GM23338 (cell line): ENCODE results near the gene FRRS1L. TPM values are rescaled to one million over a fixed set of nuclear protein-coding genes. Genes with fewer than 3 reads are reported as not detected.

Source experiments
- ATAC-seq: fragments of 200-7000 bp; cut with Tn5 transposase; 3 replicates; pipeline ENCODE4 v1.9.1; 2020
- DNase-seq: peaks from one replicate; pipeline ENCODE4 v3.0.0-alpha.2; 2015; ENCODE audit warnings: low spot score
- H2AFZ ChIP-seq: fragments of 200-600 bp; sonication (generic); 2 replicates; pipeline ENCODE4 v1.8.0; 2016; ENCODE audit warnings: antibody characterized with exemption, mild to moderate bottlenecking, moderate library complexity
- H3F3A ChIP-seq: fragments of 200-600 bp; sonication (generic); replicated peaks from 2 replicates; pipeline ENCODE4 v1.8.0; 2017; ENCODE audit warnings: antibody characterized with exemption, mixed run types, low read depth
- H3K27ac ChIP-seq: fragments of 200-600 bp; sonication (generic); 2 replicates; pipeline ENCODE4 v1.6.1; 2016; ENCODE audit warnings: low read depth
- H3K27me3 ChIP-seq: fragments of 200-600 bp; sonication (generic); 2 replicates; pipeline ENCODE4 v1.8.0; 2016; ENCODE audit warnings: mild to moderate bottlenecking, mixed run types, moderate library complexity; ENCODE audit not compliant: insufficient read depth
- H3K36me3 ChIP-seq: fragments of 200-600 bp; sonication (generic); 2 replicates; pipeline ENCODE4 v1.8.0; 2016; ENCODE audit warnings: mild to moderate bottlenecking; ENCODE audit not compliant: insufficient read depth
- H3K4me1 ChIP-seq: fragments of 200-600 bp; sonication (generic); 2 replicates; pipeline ENCODE4 v1.8.0; 2016; ENCODE audit warnings: mild to moderate bottlenecking, moderate library complexity; ENCODE audit not compliant: insufficient read depth
- H3K4me2 ChIP-seq: fragments of 200-600 bp; sonication (generic); 2 replicates; pipeline ENCODE4 v1.7.1; 2017; ENCODE audit warnings: mixed run types
- H3K4me3 ChIP-seq: fragments of 200-600 bp; sonication (generic); 2 replicates; pipeline ENCODE4 v1.6.1; 2016; ENCODE audit warnings: mixed run types
- H3K79me2 ChIP-seq: fragments of 200-600 bp; sonication (generic); replicated peaks from 2 replicates; pipeline ENCODE4 v1.8.0; 2017; ENCODE audit warnings: mild to moderate bottlenecking; ENCODE audit not compliant: insufficient read depth
- H3K9me2 ChIP-seq: fragments of 200-600 bp; sonication (generic); 2 replicates; pipeline ENCODE4 v1.8.0; 2017; ENCODE audit not compliant: insufficient read depth
- H4K20me1 ChIP-seq: fragments of 200-600 bp; sonication (generic); replicated peaks from 2 replicates; pipeline ENCODE4 v1.8.0; 2017; ENCODE audit warnings: mild to moderate bottlenecking; ENCODE audit not compliant: insufficient read depth
- H3K27ac Mint-ChIP-seq: 2 replicates; pipeline ENCODE4 v1.8.0; 2020; ENCODE audit warnings: inconsistent platforms, mild to moderate bottlenecking, moderate library complexity, mixed read lengths
- H3K27me3 Mint-ChIP-seq: 3 replicates; pipeline ENCODE4 v1.8.0; 2022; ENCODE audit warnings: low read depth, mild to moderate bottlenecking, moderate library complexity, mixed read lengths, inconsistent platforms; ENCODE audit not compliant: insufficient read depth, poor library complexity
- H3K36me3 Mint-ChIP-seq: 3 replicates; pipeline ENCODE4 v1.8.0; 2021; ENCODE audit warnings: low read depth, mild to moderate bottlenecking, inconsistent platforms, moderate library complexity, mixed read lengths
- H3K4me1 Mint-ChIP-seq: 3 replicates; pipeline ENCODE4 v1.8.0; 2020; ENCODE audit warnings: mild to moderate bottlenecking, inconsistent platforms, mixed read lengths
- H3K4me3 Mint-ChIP-seq: 3 replicates; pipeline ENCODE4 v1.8.0; 2021; ENCODE audit warnings: moderate library complexity, mild to moderate bottlenecking, inconsistent platforms, mixed read lengths
- H3K9me3 Mint-ChIP-seq: 3 replicates; pipeline ENCODE4 v1.8.0; 2020; ENCODE audit warnings: moderate library complexity, mild to moderate bottlenecking, inconsistent platforms, mixed read lengths
- CREB1 ChIP-seq: fragments of 250-450 bp; sonication (Bioruptor Pico); IDR thresholded peaks from 2 replicates; pipeline ENCODE4 v1.5.0; 2020; ENCODE audit warnings: low read depth, mild to moderate bottlenecking, moderate library complexity
- EZH2 ChIP-seq: fragments of 200-600 bp; sonication (generic); IDR thresholded peaks from one replicate; pipeline ENCODE4 v1.8.0; 2017; ENCODE audit warnings: antibody characterized with exemption, mild to moderate bottlenecking, low read depth; ENCODE audit not compliant: unreplicated experiment
- JUNB ChIP-seq: IDR thresholded peaks from one replicate; pipeline ENCODE4 v1.6.1; 2016; ENCODE audit warnings: antibody characterized with exemption; ENCODE audit not compliant: unreplicated experiment
- STAT1 ChIP-seq: IDR thresholded peaks from one replicate; pipeline ENCODE4 v1.6.1; 2016; ENCODE audit warnings: antibody characterized with exemption; ENCODE audit not compliant: unreplicated experiment
- ZNF114 ChIP-seq: fragments of 250-450 bp; sonication (Bioruptor Pico); IDR thresholded peaks from 2 replicates; pipeline ENCODE4 v1.5.0; 2020; ENCODE audit warnings: mild to moderate bottlenecking, moderate library complexity
- ZNF331 ChIP-seq: fragments of 250-450 bp; sonication (Bioruptor Pico); IDR thresholded peaks from 2 replicates; pipeline ENCODE4 v1.5.0; 2020; ENCODE audit warnings: low read depth, mild to moderate bottlenecking, moderate library complexity
- polyA plus RNA-seq: library from polyadenylated mRNA; unstranded; fragments of >200 nt; fragmentation: Nextera tagmentation; extraction: Ambion mirVana; gene quantifications from 2 replicates; pipeline ENCODE4 v1.2.1, GENCODE V29; 2016
- total RNA-seq: library from RNA; depleted of rRNA; stranded (reverse); fragments of >200 nt; shearing (Covaris generic); gene quantifications from 2 replicates; pipeline ENCODE4 v1.2.3, GENCODE V29; 2014
- TF ChIP-seq, protein P1 (sequence below): fragments of 250-450 bp; sonication (Bioruptor Pico); IDR thresholded peaks from 2 replicates; pipeline ENCODE4 v1.5.0; 2020; ENCODE audit warnings: mild to moderate bottlenecking, moderate library complexity
- TF ChIP-seq, protein P2 (sequence below), 2 experiments: fragments of 200-600 bp in 1 of 2; sonication (generic) in 1 of 2; conservative IDR thresholded peaks; 2 replicates each; pipeline versions ENCODE4 v1.5.1 to v1.6.1; 2016 to 2017; ENCODE audit warnings: antibody characterized with exemption in 2 of 2, low read depth in 2 of 2, mild to moderate bottlenecking in 2 of 2, moderate library complexity in 1 of 2

FRRS1L gene
- total and polyA plus RNA-seq, 2 experiments from 2014 or later: 0.37 to 1.1 TPM

DNA sequence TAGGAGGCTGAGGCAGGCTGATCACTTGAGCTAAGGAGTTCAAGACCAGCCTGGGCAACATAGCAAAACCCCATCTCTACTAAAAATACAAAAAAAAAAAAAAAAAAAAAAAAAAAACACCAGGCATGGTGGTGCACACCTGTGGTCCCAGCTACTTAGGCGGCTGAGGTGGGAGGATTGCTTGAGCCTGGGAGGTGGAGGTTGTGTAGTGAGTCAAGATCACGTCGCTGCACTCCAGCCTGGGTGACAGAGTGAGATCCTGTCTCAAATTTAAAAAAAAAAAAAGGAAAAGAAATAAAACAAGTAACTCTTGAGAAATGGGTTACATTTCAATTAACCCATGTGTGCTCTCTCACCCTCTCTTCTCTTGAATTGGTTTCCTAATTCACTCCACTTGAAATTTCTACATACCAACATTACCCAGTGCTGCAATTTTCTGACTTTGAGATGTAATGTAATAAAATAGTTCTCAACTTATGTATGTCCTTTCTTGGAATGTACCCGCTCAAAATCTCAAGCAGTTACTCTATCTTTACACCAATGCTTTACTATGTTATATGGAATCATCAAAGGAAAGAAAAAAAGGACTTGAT, 83.1 kb downstream of the FRRS1L start (continued):
- TF ChIP-seq, protein P1, sequence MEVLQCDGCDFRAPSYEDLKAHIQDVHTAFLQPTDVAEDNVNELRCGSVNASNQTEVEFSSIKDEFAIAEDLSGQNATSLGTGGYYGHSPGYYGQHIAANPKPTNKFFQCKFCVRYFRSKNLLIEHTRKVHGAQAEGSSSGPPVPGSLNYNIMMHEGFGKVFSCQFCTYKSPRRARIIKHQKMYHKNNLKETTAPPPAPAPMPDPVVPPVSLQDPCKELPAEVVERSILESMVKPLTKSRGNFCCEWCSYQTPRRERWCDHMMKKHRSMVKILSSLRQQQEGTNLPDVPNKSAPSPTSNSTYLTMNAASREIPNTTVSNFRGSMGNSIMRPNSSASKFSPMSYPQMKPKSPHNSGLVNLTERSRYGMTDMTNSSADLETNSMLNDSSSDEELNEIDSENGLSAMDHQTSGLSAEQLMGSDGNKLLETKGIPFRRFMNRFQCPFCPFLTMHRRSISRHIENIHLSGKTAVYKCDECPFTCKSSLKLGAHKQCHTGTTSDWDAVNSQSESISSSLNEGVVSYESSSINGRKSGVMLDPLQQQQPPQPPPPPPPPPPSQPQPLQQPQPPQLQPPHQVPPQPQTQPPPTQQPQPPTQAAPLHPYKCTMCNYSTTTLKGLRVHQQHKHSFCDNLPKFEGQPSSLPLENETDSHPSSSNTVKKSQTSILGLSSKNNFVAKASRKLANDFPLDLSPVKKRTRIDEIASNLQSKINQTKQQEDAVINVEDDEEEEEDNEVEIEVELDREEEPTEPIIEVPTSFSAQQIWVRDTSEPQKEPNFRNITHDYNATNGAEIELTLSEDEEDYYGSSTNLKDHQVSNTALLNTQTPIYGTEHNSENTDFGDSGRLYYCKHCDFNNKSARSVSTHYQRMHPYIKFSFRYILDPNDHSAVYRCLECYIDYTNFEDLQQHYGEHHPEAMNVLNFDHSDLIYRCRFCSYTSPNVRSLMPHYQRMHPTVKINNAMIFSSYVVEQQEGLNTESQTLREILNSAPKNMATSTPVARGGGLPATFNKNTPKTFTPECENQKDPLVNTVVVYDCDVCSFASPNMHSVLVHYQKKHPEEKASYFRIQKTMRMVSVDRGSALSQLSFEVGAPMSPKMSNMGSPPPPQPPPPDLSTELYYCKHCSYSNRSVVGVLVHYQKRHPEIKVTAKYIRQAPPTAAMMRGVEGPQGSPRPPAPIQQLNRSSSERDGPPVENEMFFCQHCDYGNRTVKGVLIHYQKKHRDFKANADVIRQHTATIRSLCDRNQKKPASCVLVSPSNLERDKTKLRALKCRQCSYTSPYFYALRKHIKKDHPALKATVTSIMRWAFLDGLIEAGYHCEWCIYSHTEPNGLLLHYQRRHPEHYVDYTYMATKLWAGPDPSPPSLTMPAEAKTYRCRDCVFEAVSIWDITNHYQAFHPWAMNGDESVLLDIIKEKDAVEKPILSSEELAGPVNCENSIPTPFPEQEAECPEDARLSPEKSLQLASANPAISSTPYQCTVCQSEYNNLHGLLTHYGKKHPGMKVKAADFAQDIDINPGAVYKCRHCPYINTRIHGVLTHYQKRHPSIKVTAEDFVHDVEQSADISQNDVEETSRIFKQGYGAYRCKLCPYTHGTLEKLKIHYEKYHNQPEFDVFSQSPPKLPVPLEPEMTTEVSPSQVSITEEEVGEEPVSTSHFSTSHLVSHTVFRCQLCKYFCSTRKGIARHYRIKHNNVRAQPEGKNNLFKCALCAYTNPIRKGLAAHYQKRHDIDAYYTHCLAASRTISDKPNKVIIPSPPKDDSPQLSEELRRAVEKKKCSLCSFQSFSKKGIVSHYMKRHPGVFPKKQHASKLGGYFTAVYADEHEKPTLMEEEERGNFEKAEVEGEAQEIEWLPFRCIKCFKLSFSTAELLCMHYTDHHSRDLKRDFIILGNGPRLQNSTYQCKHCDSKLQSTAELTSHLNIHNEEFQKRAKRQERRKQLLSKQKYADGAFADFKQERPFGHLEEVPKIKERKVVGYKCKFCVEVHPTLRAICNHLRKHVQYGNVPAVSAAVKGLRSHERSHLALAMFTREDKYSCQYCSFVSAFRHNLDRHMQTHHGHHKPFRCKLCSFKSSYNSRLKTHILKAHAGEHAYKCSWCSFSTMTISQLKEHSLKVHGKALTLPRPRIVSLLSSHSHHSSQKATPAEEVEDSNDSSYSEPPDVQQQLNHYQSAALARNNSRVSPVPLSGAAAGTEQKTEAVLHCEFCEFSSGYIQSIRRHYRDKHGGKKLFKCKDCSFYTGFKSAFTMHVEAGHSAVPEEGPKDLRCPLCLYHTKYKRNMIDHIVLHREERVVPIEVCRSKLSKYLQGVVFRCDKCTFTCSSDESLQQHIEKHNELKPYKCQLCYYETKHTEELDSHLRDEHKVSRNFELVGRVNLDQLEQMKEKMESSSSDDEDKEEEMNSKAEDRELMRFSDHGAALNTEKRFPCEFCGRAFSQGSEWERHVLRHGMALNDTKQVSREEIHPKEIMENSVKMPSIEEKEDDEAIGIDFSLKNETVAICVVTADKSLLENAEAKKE (CRISPR knock-in tag): no peak

DNA sequence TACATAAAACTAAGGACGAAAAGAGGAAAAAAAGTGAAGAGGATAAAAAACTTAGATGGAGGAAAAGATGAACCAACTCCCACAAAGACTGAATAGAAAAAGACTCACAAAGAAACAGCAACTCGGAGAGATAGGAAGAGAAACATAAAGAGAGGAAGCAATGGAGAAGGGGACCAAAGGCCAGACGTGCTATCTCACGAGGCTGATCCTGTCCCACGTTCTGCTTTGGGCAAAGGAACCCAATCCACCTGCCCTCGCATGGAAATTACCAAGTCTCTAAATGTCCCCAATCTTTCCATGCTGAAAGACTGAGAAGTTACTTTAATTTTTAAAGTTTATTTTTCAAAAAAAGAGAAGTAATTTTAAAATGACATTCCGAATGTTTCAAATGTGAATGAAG, 83.9 kb downstream of the FRRS1L start:
- Histone ChIP-seq H2AFZ (no peak overlapping the region), H3K27me3 (no peaks in the 10 kb centered on the region), H3K36me3 (peaks cover 30% of the 10 kb centered on the region), H3F3A (no peaks in the 10 kb centered on the region; the same call in 1 of the 2 replicates), H3K4me2 (no peak overlapping the region), H3K27ac (no peak overlapping the region), H3K79me2 (peaks cover 21% of the 10 kb centered on the region; the same call in 1 of the 2 replicates), H3K4me1 (no peaks in the 10 kb centered on the region), H3K9me2 (no peaks in the 10 kb centered on the region), H4K20me1 (peaks cover 10% of the 10 kb centered on the region), H3K4me3 (no peak overlapping the region)
- H3K27me3 Mint-ChIP-seq: no peaks in the 10 kb centered on the region
- no peak for ATAC-seq
- no peaks in the 10 kb centered on the region for H3K4me1 Mint-ChIP-seq
- peaks cover 33% of the 10 kb centered on the region for H3K36me3 Mint-ChIP-seq
- no peak for DNase-seq
- H3K9me3 Mint-ChIP-seq: no peaks in the 10 kb centered on the region
- H3K4me3 Mint-ChIP-seq: no peak overlapping the region
- peak overlapping the region; percentile 28; the same call in 1 of the 2 replicates for H3K27ac Mint-ChIP-seq
- no peak for TF ChIP-seq ZNF114 (CRISPR knock-in tag)
- no peak for TF ChIP-seq CREB1 (CRISPR knock-in tag)
- no peak for TF ChIP-seq JUNB
- no peak for TF ChIP-seq STAT1
- TF ChIP-seq EZH2: no peak
- TF ChIP-seq, protein P2, sequence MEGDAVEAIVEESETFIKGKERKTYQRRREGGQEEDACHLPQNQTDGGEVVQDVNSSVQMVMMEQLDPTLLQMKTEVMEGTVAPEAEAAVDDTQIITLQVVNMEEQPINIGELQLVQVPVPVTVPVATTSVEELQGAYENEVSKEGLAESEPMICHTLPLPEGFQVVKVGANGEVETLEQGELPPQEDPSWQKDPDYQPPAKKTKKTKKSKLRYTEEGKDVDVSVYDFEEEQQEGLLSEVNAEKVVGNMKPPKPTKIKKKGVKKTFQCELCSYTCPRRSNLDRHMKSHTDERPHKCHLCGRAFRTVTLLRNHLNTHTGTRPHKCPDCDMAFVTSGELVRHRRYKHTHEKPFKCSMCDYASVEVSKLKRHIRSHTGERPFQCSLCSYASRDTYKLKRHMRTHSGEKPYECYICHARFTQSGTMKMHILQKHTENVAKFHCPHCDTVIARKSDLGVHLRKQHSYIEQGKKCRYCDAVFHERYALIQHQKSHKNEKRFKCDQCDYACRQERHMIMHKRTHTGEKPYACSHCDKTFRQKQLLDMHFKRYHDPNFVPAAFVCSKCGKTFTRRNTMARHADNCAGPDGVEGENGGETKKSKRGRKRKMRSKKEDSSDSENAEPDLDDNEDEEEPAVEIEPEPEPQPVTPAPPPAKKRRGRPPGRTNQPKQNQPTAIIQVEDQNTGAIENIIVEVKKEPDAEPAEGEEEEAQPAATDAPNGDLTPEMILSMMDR (conservative IDR thresholded peaks at IDR 0.05; ENCODE audit: low read depth in 2 of 2): no peak
- TF ChIP-seq ZNF331 (CRISPR knock-in tag): no peak
